Measurements from ENCODE around the gene PROM1.
A peak's percentile ranks its signal among the peaks of the same experiment; 100 is the strongest.

The PROM1 gene

DNA sequence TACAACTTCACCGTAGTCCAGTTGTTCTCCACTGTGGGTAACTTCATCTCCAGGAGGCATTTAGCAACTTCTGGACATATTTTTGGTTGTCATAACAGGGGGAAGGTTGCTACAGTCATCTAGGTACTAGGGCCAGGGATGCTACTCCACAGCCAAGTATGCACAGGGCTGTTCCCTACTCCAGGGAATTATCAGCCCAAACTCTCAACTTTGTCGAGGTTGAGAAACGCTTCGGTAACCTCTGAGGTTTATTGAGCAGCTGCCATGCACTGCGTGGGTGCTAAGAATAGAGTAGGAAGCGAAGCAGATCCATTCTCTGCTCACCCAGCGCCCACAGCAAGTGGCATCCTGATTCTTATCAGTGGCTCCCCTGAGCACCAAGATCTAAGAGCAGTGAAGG is 153.5 kb downstream of the PROM1 start:
- no peaks in the 10 kb centered on the region for H3K79me2 ChIP-seq (ENCODE audit: control insufficient read depth, insufficient read depth, low read length, unreplicated experiment)
- H3K36me3 ChIP-seq (ENCODE audit: insufficient read depth, low read length) = no peaks in the 10 kb centered on the region
- H3K27me3 ChIP-seq (ENCODE audit: insufficient read depth, low read length) = peaks cover 13% of the 10 kb centered on the region; the same call in 1 of the 2 replicates
- no peak overlapping the region for H2AFZ ChIP-seq (ENCODE audit: low read length, unreplicated experiment)
- H3K27ac ChIP-seq (ENCODE audit: low read depth, low read length) = no peak overlapping the region
- no peak overlapping the region for H3K4me3 ChIP-seq (ENCODE audit: low read depth, low read length)
- no peaks in the 10 kb centered on the region for H3K4me1 ChIP-seq (ENCODE audit: control insufficient read depth, insufficient read depth, low read length, unreplicated experiment)

DNA sequence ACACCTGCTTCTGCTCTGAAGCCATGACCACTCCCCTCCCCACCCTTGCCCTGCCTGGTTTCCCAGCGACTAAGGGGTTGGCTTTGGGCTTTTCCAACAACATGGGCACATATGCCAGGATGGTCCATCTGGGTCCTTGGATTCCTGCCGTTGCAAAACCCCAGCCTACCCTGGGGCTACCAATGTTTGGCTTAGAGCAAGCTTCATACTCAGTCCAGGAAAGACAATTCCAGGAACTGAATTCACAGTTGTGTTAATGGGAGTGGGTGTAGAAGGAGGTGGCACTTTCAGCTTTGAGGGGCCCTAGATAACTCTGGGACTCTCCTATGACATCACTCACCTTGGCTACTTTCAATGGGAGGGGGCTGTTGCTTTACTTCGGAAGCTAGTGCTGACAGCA is 154.3 kb downstream of the PROM1 start:
- no peak overlapping the region for H3K4me3 ChIP-seq (ENCODE audit: low read depth, low read length)
- no peak overlapping the region for H2AFZ ChIP-seq (ENCODE audit: low read length, unreplicated experiment)
- H3K36me3 ChIP-seq (ENCODE audit: insufficient read depth, low read length) = no peaks in the 10 kb centered on the region
- no peaks in the 10 kb centered on the region for H3K4me1 ChIP-seq (ENCODE audit: control insufficient read depth, insufficient read depth, low read length, unreplicated experiment)
- H3K79me2 ChIP-seq (ENCODE audit: control insufficient read depth, insufficient read depth, low read length, unreplicated experiment) = no peaks in the 10 kb centered on the region
- H3K27me3 ChIP-seq (ENCODE audit: insufficient read depth, low read length) = peaks cover 12% of the 10 kb centered on the region; the same call in 1 of the 2 replicates
- H3K27ac ChIP-seq (ENCODE audit: low read depth, low read length) = no peak overlapping the region

DNA sequence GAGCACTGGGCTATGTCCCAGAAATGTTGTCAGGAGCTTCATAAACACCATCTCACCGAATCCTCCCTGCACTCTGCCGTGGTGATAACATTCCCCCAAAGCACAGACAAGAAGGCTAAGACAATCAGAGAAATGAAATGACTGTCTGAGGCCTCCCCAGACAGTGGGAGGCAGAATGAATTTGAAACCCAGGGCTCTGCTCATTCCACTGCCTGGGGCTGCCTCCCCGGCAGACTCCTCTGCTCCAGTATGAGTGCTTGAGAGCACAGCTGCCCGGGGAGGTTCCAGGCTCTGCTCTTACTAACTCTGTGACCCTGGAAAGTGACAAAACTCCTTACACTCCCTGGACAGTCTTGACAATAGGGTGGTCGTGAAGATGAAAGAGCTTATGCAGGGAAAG is 154.9 kb downstream of the PROM1 start:
- Histone ChIP-seq H3K27ac (ENCODE audit: low read depth, low read length) (no peak overlapping the region), H2AFZ (ENCODE audit: low read length, unreplicated experiment) (no peak overlapping the region), H3K36me3 (ENCODE audit: insufficient read depth, low read length) (no peaks in the 10 kb centered on the region), H3K79me2 (ENCODE audit: control insufficient read depth, insufficient read depth, low read length, unreplicated experiment) (no peaks in the 10 kb centered on the region), H3K4me3 (ENCODE audit: low read depth, low read length) (no peak overlapping the region), H3K27me3 (ENCODE audit: insufficient read depth, low read length) (peaks cover 12% of the 10 kb centered on the region; the same call in 1 of the 2 replicates), H3K4me1 (ENCODE audit: control insufficient read depth, insufficient read depth, low read length, unreplicated experiment) (no peaks in the 10 kb centered on the region)

DNA sequence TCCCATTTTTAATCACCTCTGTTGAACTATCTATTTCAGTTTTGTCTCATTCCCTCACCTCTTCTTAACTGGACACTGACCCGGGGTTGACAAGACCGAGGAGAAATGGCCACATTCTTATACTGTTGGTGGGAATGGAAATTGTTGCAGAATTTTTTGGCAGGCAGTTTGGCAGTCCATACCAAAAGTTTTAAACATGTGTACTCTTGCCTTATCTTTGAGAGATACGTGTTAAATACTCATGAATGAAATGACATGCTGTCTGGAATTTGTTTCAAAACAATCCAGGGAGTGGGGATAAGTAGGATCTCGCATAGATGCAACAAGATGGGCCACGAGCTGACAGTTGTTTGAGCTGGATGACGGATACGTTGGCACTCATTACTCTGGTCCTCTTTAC is 157.3 kb downstream of the PROM1 start:
- Histone ChIP-seq H3K36me3 (ENCODE audit: insufficient read depth, low read length) (no peaks in the 10 kb centered on the region), H3K4me1 (ENCODE audit: control insufficient read depth, insufficient read depth, low read length, unreplicated experiment) (peaks cover 6% of the 10 kb centered on the region), H3K4me3 (ENCODE audit: low read depth, low read length) (no peak overlapping the region), H3K27me3 (ENCODE audit: insufficient read depth, low read length) (peaks cover 12% of the 10 kb centered on the region; the same call in 1 of the 2 replicates), H2AFZ (ENCODE audit: low read length, unreplicated experiment) (no peak overlapping the region), H3K79me2 (ENCODE audit: control insufficient read depth, insufficient read depth, low read length, unreplicated experiment) (no peaks in the 10 kb centered on the region), H3K27ac (ENCODE audit: low read depth, low read length) (no peak overlapping the region)

DNA sequence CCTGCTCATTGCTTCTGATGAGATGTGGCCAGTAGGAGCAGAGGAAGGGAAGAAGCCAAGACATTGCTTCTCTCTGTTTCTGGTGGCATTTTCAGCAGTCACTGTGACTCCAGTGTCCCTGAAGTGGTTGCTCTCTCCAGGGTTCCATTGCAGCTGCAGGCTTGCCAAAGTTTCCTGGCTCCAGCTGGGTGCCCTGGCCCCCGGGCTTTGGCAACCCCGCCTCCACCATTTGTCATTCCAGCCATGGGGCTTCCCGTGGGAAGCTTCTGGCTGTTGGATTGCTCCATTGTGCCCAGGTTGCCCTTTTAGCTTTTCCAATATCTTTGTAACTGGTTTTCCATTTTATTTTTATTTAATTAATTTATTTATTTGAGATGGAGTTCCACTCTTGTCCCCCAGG is 158.0 kb downstream of the PROM1 start:
- H3K79me2 ChIP-seq (ENCODE audit: control insufficient read depth, insufficient read depth, low read length, unreplicated experiment) = no peaks in the 10 kb centered on the region
- no peak overlapping the region for H3K27ac ChIP-seq (ENCODE audit: low read depth, low read length)
- H3K4me3 ChIP-seq (ENCODE audit: low read depth, low read length) = no peak overlapping the region
- H3K36me3 ChIP-seq (ENCODE audit: insufficient read depth, low read length) = no peaks in the 10 kb centered on the region
- H3K27me3 ChIP-seq (ENCODE audit: insufficient read depth, low read length) = peaks cover 9% of the 10 kb centered on the region; the same call in 1 of the 2 replicates
- H3K4me1 ChIP-seq (ENCODE audit: control insufficient read depth, insufficient read depth, low read length, unreplicated experiment) = peaks cover 11% of the 10 kb centered on the region
- no peak overlapping the region for H2AFZ ChIP-seq (ENCODE audit: low read length, unreplicated experiment)

DNA sequence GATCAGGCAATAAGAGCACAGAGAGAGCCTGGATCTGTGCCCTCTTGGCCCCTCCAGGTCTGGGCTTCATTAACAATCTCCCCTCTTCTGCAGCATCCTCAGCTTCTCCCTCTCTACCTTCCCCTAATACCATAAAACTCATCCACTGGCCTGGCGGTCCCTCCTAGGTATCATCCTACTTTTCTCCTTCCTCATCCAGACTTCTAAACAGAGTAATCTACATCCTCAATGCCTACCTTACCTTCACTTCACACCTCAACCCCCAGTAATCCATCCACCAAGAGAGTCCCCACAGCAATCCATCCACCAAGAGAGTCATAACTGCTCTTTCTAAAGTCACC is 162.3 kb downstream of the PROM1 start:
- H3K4me1 ChIP-seq (ENCODE audit: control insufficient read depth, insufficient read depth, low read length, unreplicated experiment) = peaks cover 23% of the 10 kb centered on the region
- no peaks in the 10 kb centered on the region for H3K79me2 ChIP-seq (ENCODE audit: control insufficient read depth, insufficient read depth, low read length, unreplicated experiment)
- no peaks in the 10 kb centered on the region for H3K27me3 ChIP-seq (ENCODE audit: insufficient read depth, low read length)
- peak overlapping the region; percentile 17; the same call in 1 of the 2 replicates for H3K4me3 ChIP-seq (ENCODE audit: low read depth, low read length)
- peak overlapping the region; percentile 95 for H3K27ac ChIP-seq (ENCODE audit: low read depth, low read length)
- H2AFZ ChIP-seq (ENCODE audit: low read length, unreplicated experiment) = no peak overlapping the region
- H3K36me3 ChIP-seq (ENCODE audit: insufficient read depth, low read length) = no peaks in the 10 kb centered on the region

DNA sequence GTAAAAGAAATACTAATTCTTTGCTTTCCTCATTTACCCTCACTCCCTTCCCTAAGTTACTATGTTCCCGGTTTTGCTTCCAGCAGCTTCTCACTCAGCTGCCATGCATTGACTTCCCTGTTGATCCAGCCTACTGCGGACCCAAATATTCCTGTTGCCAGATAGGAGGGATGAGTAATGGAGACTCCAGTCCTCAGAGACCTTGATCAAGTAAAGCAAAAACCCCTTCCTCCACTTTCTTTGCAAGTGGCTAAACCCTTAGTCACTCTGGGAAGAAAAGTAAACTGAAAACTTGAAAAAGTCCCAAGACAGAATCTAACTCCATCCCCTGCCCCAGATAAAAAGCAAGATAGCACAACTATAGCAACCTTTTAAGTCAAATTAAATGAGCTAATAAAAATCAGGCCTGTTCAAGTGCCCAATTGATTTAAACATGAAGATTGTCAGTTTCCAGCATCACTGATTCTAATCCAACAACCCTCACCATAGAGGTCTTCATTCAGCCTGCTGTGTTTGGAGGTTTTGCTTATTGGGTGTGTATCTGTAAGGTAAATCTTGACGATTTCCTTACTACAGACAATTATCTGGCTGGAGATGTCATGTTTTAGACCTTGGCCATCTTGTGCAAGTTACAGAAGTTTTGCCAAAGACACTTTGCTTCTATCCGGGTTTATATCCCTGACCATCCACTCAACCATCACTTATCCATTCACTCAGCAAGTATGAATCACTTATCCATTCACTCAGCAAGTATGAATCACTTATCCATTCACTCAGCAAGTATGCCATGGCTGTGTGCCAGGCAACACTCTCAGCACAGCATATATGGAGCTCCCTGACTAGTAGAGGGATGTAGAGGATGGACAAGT is 162.9 kb downstream of the PROM1 start:
- H3K27me3 ChIP-seq (ENCODE audit: insufficient read depth, low read length) = no peaks in the 10 kb centered on the region
- H3K79me2 ChIP-seq (ENCODE audit: control insufficient read depth, insufficient read depth, low read length, unreplicated experiment) = no peaks in the 10 kb centered on the region
- peak overlapping the region; percentile 95 for H3K27ac ChIP-seq (ENCODE audit: low read depth, low read length)
- no peaks in the 10 kb centered on the region for H3K36me3 ChIP-seq (ENCODE audit: insufficient read depth, low read length)
- peaks cover 23% of the 10 kb centered on the region for H3K4me1 ChIP-seq (ENCODE audit: control insufficient read depth, insufficient read depth, low read length, unreplicated experiment)
- peak overlapping the region; percentile 43 for H3K4me3 ChIP-seq (ENCODE audit: low read depth, low read length)
- no peak overlapping the region for H2AFZ ChIP-seq (ENCODE audit: low read length, unreplicated experiment)

DNA sequence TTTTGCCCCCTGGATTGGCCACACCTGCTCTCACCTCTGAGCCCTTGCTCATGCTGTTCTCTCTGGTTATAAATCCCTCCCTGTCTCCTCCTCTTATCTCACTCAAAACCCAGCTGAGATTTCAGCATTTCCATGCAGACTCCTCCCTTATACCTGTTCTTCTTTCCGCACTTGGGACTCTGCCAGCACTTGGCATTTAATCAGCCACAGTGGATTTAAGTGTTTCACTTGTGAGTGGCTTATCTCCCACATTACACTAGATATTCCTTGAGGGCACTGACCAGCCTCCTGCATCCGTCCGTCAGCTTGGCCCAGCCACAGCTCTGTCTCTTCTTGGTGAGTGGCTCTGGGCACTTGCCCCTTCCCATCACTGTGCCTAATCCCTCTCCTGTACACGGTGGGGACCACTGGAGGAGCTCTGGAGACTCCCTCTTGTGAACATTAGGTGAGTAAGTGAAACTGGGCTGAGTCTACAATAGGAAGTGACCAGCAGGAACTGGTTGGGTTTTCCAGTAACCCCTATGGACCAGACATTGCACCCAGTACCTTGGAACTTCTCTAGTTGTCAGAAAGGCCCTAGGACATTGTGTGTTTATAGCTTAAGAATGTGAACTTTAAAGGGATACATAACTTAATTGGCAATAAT is 165.2 kb downstream of the PROM1 start:
- Histone ChIP-seq H3K27me3 (ENCODE audit: insufficient read depth, low read length) (no peaks in the 10 kb centered on the region), H3K4me1 (ENCODE audit: control insufficient read depth, insufficient read depth, low read length, unreplicated experiment) (peaks cover 31% of the 10 kb centered on the region), H3K79me2 (ENCODE audit: control insufficient read depth, insufficient read depth, low read length, unreplicated experiment) (no peaks in the 10 kb centered on the region), H2AFZ (ENCODE audit: low read length, unreplicated experiment) (no peak overlapping the region), H3K27ac (ENCODE audit: low read depth, low read length) (no peak overlapping the region), H3K4me3 (ENCODE audit: low read depth, low read length) (no peak overlapping the region), H3K36me3 (ENCODE audit: insufficient read depth, low read length) (no peaks in the 10 kb centered on the region)

Data from ACC112 (cell line).